ENCODE data around the gene RHNO1. TPM values are rescaled to one million over a fixed set of nuclear protein-coding genes. Genes with fewer than 3 reads are reported as not detected.
A peak's percentile ranks its signal among the peaks of the same experiment; 100 is the strongest.

RHNO1 gene
- total and polyA plus RNA-seq, 2 donors (not counting 3 experiments of a cell fraction or from before 2014, with no cell fraction given): 33.8 to 35.2 TPM

DNA sequence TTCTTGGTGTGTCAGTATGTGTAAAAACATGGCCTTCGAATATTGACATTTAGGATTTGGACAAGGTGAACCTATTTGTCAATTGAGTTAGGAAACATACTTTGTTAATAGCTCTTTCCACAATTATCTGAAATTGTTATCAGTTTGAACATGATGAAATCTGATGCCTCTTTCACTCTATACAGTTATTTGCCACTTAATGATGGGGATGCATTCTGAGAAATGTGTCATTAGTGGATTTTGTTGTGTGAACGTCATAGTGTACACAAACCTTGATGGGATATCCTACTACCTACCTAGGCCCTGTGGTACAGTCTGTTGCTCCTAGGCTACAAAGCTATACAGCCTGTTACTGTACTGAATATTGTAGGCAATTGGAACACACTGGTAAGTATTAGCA, 18.5 kb downstream of the RHNO1 start:
- H3K4me1 ChIP-seq (ENCODE audit: control insufficient read depth, extremely low read depth, insufficient read depth, low read length): peaks cover 7% of the 10 kb centered on the region
- H3K9me3 ChIP-seq (replicated peaks; ENCODE audit: control insufficient read depth, insufficient read depth, low read length): no peaks in the 10 kb centered on the region
- peaks cover 39% of the 10 kb centered on the region for H3K79me2 ChIP-seq (ENCODE audit: control insufficient read depth, insufficient read depth, low read length)
- dilution Hi-C loops (cut with MboI; ENCODE audit: extremely low pct_ligation_motif_present, low sequenced_read_pairs) (no loop called here), intact Hi-C loops (cut with micrococcal nuclease) (no loop called here)
- H3K27me3 ChIP-seq (ENCODE audit: control insufficient read depth in 2 of 2, insufficient read depth in 2 of 2, low read length in 2 of 2): no peaks in the 10 kb centered on the region
- H2AFZ ChIP-seq (ENCODE audit: low read depth, low read length): no peak overlapping the region
- no peaks in the 10 kb centered on the region for H4K20me1 ChIP-seq (replicated peaks; ENCODE audit: control insufficient read depth, extremely low read depth, insufficient read depth, low read length)
- no peak overlapping the region for H3K4me2 ChIP-seq (ENCODE audit: insufficient read depth, low read length)
- ChIA-PET CTCF (interaction anchor here (1.0 to 1.9 kb wide), 5 partner anchors 11 to 146 kb away, joined by 3 to 8 read pairs (median 3); no protein-coding TSS in a partner anchor), POLR2A (no interaction called here)
- no peak for DNase-seq (ENCODE audit: low read depth, low spot score)
- H3K27ac ChIP-seq (ENCODE audit: insufficient read depth, low read depth, low read length): no peak overlapping the region
- no TSS peak for BruUV-seq (replicated peaks)
- no peaks in the 10 kb centered on the region for H3K9me1 ChIP-seq (replicated peaks; ENCODE audit: control insufficient read depth, extremely low read depth, insufficient read depth, low read length)
- TF ChIP-seq POLR2A (IDR thresholded peaks at IDR 0.05; ENCODE audit: low read depth, low read length) (no peak), MYC (IDR thresholded peaks at IDR 0.05; ENCODE audit: low read depth, low read length) (no peak), JUN (IDR thresholded peaks at IDR 0.05; ENCODE audit: borderline replicate concordance, insufficient read depth, insufficient read length, low read depth) (no peak), FOS (IDR thresholded peaks at IDR 0.05; ENCODE audit: borderline replicate concordance, insufficient read depth, low read length) (peak; percentile 9)
- FAIRE-seq: no peak
- no peak overlapping the region for H3K4me3 ChIP-seq (replicated peaks in 1 of 3; ENCODE audit: insufficient read depth in 1 of 3, low read depth in 1 of 3, low read length in 3 of 3)
- H3K9ac ChIP-seq (replicated peaks; ENCODE audit: extremely low read depth, insufficient read depth, low read length): no peak overlapping the region
- no peaks in the 10 kb centered on the region for H3K36me3 ChIP-seq (ENCODE audit: control insufficient read depth in 2 of 2, extremely low read depth in 1 of 2, insufficient read depth in 2 of 2, low read length in 2 of 2)

GRCh38 chr12:2897418-2897817, 20.4 kb downstream of the RHNO1 start:
- Histone ChIP-seq H2AFZ (ENCODE audit: low read depth, low read length) (no peak overlapping the region), H3K9me3 (replicated peaks; ENCODE audit: control insufficient read depth, insufficient read depth, low read length) (no peaks in the 10 kb centered on the region), H3K4me2 (ENCODE audit: insufficient read depth, low read length) (no peak overlapping the region), H3K4me1 (ENCODE audit: control insufficient read depth, extremely low read depth, insufficient read depth, low read length) (no peaks in the 10 kb centered on the region), H4K20me1 (replicated peaks; ENCODE audit: control insufficient read depth, extremely low read depth, insufficient read depth, low read length) (no peaks in the 10 kb centered on the region), H3K36me3 (ENCODE audit: control insufficient read depth in 2 of 2, extremely low read depth in 1 of 2, insufficient read depth in 2 of 2, low read length in 2 of 2) (no peaks in the 10 kb centered on the region), H3K9ac (replicated peaks; ENCODE audit: extremely low read depth, insufficient read depth, low read length) (no peak overlapping the region), H3K79me2 (ENCODE audit: control insufficient read depth, insufficient read depth, low read length) (peaks cover 33% of the 10 kb centered on the region), H3K27ac (ENCODE audit: insufficient read depth, low read depth, low read length) (no peak overlapping the region), H3K27me3 (ENCODE audit: control insufficient read depth in 2 of 2, insufficient read depth in 2 of 2, low read length in 2 of 2) (no peaks in the 10 kb centered on the region), H3K9me1 (replicated peaks; ENCODE audit: control insufficient read depth, extremely low read depth, insufficient read depth, low read length) (no peaks in the 10 kb centered on the region), H3K4me3 (replicated peaks in 1 of 3; ENCODE audit: insufficient read depth in 1 of 3, low read depth in 1 of 3, low read length in 3 of 3) (no peak overlapping the region)
- POLR2A ChIA-PET: no interaction called here
- dilution Hi-C loops (cut with MboI; ENCODE audit: extremely low pct_ligation_motif_present, low sequenced_read_pairs): no loop called here
- no peak for DNase-seq (ENCODE audit: low read depth, low spot score)
- TF ChIP-seq, protein P1, sequence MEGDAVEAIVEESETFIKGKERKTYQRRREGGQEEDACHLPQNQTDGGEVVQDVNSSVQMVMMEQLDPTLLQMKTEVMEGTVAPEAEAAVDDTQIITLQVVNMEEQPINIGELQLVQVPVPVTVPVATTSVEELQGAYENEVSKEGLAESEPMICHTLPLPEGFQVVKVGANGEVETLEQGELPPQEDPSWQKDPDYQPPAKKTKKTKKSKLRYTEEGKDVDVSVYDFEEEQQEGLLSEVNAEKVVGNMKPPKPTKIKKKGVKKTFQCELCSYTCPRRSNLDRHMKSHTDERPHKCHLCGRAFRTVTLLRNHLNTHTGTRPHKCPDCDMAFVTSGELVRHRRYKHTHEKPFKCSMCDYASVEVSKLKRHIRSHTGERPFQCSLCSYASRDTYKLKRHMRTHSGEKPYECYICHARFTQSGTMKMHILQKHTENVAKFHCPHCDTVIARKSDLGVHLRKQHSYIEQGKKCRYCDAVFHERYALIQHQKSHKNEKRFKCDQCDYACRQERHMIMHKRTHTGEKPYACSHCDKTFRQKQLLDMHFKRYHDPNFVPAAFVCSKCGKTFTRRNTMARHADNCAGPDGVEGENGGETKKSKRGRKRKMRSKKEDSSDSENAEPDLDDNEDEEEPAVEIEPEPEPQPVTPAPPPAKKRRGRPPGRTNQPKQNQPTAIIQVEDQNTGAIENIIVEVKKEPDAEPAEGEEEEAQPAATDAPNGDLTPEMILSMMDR (IDR thresholded peaks at IDR 0.05; ENCODE audit: extremely low read depth in 1 of 2, insufficient read depth in 1 of 2, low read depth in 1 of 2, low read length in 2 of 2): no peak
- TF ChIP-seq JUN (IDR thresholded peaks at IDR 0.05; ENCODE audit: borderline replicate concordance, insufficient read depth, insufficient read length, low read depth): no peak
- TF ChIP-seq POLR2AphosphoS5 (IDR thresholded peaks at IDR 0.05; ENCODE audit: insufficient read depth, low read depth, low read length): no peak
- TF ChIP-seq, protein P2, sequence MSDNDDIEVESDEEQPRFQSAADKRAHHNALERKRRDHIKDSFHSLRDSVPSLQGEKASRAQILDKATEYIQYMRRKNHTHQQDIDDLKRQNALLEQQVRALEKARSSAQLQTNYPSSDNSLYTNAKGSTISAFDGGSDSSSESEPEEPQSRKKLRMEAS (IDR thresholded peaks at IDR 0.05; ENCODE audit: insufficient read depth, insufficient read length): no peak
- no peak for TF ChIP-seq POLR2A (IDR thresholded peaks at IDR 0.05; ENCODE audit: low read depth, low read length)
- TF ChIP-seq GATA2 (IDR thresholded peaks at IDR 0.05; ENCODE audit: insufficient read depth, insufficient read length, low read depth, low read length): no peak
- TF ChIP-seq FOS (IDR thresholded peaks at IDR 0.05; ENCODE audit: borderline replicate concordance, insufficient read depth, low read length): no peak
- TF ChIP-seq EZH2 (IDR thresholded peaks at IDR 0.05; ENCODE audit: borderline replicate concordance, low read depth, low read length, severe bottlenecking): no peak
- no peak for TF ChIP-seq MYC (IDR thresholded peaks at IDR 0.05; ENCODE audit: low read depth, low read length)
- CTCF ChIA-PET: no interaction called here
- no peak for FAIRE-seq
- BruUV-seq (replicated peaks): no TSS peak
- intact Hi-C loops (cut with micrococcal nuclease): no loop called here

Measured in endothelial cell of umbilical vein (primary cell).